ENCODE results near the gene ALG2. TPM values are rescaled to one million over a fixed set of nuclear protein-coding genes. Genes with fewer than 3 reads are reported as not detected.
"Not testable (repeated sequence)": the region's sequence is repeated elsewhere in the genome, so short reads cannot be mapped to it uniquely, and the experiment has no call there.

The ALG2 gene
- polyA plus RNA-seq, 1 donor from 2014 or later: 24.7 TPM

DNA sequence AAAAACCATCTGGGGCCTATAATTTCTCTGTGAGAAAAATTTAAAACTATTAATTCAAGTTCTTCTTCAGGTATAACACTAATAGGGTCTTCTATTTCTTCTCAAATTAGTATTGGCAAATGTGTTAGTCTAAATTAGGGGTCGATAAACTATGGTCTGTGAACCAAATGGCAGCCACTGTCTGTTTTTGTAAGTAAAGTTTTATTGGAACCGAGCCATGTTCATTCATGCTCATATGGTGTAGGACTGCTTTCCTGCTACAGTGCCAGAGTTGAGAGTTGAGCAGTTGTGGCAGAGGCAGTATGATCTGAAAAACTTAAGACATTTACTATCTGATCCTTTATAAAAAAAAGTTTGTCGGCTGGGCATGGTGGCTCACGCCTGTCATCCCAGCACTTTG, 29.4 kb upstream of the ALG2 start:
- Mint-ChIP-seq H3K36me3 (no peaks in the 10 kb centered on the region), H3K27me3 (no peaks in the 10 kb centered on the region), H3K4me1 (peaks cover 10 to 16% (median 10%) of the 10 kb centered on the region in 3 donors), H3K27ac (no peak overlapping the region), H3K4me3 (no peak overlapping the region), H3K9me3 (peaks cover 0 to 1% (median 0%) of the 10 kb centered on the region in 3 donors)

DNA sequence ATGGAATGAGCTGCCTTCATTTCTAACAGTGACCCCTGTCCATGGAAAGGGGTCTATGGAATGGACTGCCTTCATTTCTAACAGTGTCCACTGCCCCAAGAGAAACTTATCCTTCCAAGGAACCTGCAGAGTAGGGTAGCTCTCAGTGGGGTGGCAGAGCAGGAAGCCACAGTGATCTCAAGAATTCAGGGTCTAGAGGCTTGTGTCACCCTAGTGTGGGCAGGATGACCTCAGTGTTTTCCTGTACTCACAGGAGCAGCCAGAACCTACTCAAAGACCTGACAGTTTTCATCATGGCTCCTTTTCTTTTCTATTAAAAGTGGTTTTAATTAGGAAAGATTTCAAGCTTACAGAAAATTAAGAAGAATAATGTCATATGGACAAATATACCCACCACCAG, 27.9 kb upstream of the ALG2 start:
- Mint-ChIP-seq H3K27me3 (no peaks in the 10 kb centered on the region), H3K4me3 (no peak overlapping the region), H3K27ac (no peak overlapping the region), H3K4me1 (peaks cover 13 to 23% (median 15%) of the 10 kb centered on the region in 3 donors), H3K36me3 (no peaks in the 10 kb centered on the region), H3K9me3 (peaks cover 0 to 1% (median 0%) of the 10 kb centered on the region in 3 donors)

DNA sequence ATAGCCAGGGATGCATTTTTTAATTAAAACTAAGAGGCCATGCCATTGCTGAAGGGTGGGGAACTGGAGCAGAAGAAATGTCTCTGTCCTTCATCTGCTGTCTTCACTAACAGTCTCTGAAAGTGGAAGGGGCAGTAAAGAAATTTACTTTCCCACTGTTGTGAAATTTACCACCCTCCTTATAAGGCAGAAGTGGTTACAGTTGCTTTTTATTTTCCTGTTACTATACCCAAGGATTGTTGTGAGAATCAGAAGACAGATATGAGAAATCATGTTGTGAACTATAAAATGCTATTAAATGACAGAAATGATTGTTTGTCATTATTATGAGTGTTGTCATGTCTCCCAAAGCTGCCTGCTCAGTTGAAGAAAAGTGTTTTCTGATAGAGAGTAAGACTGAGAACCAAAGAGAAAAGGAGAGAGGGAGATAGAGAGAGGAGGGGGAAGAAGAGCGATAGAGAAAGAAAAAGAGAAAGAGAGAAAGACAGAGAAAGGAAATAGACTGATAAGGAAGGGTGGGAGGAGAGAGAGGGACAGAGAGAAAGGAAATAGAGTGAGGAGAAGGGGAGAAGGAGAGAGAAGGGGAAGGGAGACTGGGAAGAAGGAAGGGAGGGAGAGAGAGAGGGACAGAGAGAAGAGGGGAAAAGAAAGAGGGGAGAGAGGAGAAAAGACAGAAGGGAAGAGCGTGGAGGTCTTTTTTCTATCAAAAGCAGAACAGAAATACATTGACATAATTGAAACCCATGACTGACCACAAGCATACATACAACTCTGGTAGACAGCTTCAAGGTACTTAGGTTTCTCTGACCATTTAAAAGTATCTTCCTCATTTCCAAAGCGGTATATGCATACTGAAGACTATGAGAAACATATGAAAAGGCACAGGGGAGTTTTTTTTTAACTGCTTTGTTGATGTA, 22.9 kb upstream of the ALG2 start:
- peak overlapping the region in 2 of 3 donors; percentile 40 to 93 for H3K27ac Mint-ChIP-seq
- H3K27me3 Mint-ChIP-seq: no peaks in the 10 kb centered on the region
- H3K4me3 Mint-ChIP-seq: no peak overlapping the region
- peaks cover 0 to 1% (median 0%) of the 10 kb centered on the region in 3 donors for H3K9me3 Mint-ChIP-seq
- H3K4me1 Mint-ChIP-seq: peaks cover 5 to 12% (median 5%) of the 10 kb centered on the region in 3 donors
- peaks cover 7% of the 10 kb centered on the region for H3K36me3 Mint-ChIP-seq

- Mint-ChIP-seq H3K27me3 (no peaks in the 10 kb centered on the region), H3K4me3 (no peak overlapping the region), H3K36me3 (peaks cover 9% of the 10 kb centered on the region), H3K4me1 (peaks cover 9 to 22% (median 18%) of the 10 kb centered on the region in 3 donors), H3K27ac (no peak overlapping the region), H3K9me3 (no peaks in the 10 kb centered on the region)
Measured at GRCh38 chr9:99241106-99241505, 19.4 kb upstream of the ALG2 start.

- Mint-ChIP-seq H3K4me3 (no peak overlapping the region), H3K9me3 (no peaks in the 10 kb centered on the region), H3K4me1 (peaks cover 19 to 34% (median 24%) of the 10 kb centered on the region in 3 donors), H3K27me3 (no peaks in the 10 kb centered on the region), H3K36me3 (peaks cover 9% of the 10 kb centered on the region), H3K27ac (peak overlapping the region in 2 of 3 donors; percentile 76 to 86)
Measured at GRCh38 chr9:99239341-99240060, 17.8 kb upstream of the ALG2 start.

DNA sequence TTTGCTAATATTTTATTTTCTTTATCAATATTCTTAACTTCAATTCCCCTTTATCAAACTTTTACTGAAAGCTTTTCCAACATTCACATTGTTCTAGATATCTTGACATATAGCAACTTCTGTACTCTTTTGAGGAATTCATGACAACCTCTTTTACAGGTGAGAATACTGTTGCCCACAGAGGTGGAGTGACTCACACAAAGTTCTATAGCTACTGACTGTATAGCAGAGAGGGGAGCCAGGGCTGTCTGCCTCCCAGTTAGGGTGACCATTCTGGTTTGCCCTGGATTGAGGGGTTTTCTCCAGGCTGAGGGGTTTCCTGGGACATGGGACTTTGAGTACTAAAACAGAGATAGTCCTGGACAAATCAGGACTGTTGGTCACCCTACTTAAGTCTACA, 16.6 kb upstream of the ALG2 start:
- H3K4me1 Mint-ChIP-seq: peaks cover 21 to 34% (median 25%) of the 10 kb centered on the region in 3 donors
- H3K4me3 Mint-ChIP-seq: no peak overlapping the region
- H3K27ac Mint-ChIP-seq: peak overlapping the region in 1 of 3 donors; percentile 20
- H3K36me3 Mint-ChIP-seq: peaks cover 9% of the 10 kb centered on the region
- no peaks in the 10 kb centered on the region for H3K9me3 Mint-ChIP-seq
- H3K27me3 Mint-ChIP-seq: no peaks in the 10 kb centered on the region

GRCh38 chr9:99237849-99238248, 16.1 kb upstream of the ALG2 start:
- Mint-ChIP-seq H3K4me1 (peaks cover 21 to 34% (median 25%) of the 10 kb centered on the region in 3 donors), H3K27ac (peak overlapping the region in 2 of 3 donors; percentile 20 to 90)
- not testable (repeated sequence) for H3K36me3 Mint-ChIP-seq, H3K9me3 Mint-ChIP-seq, H3K4me3 Mint-ChIP-seq, H3K27me3 Mint-ChIP-seq

GRCh38 chr9:99237356-99237755, 15.6 kb upstream of the ALG2 start:
- H3K27me3 Mint-ChIP-seq: no peaks in the 10 kb centered on the region
- peak overlapping the region in 1 of 3 donors; percentile 93 for H3K27ac Mint-ChIP-seq
- H3K4me3 Mint-ChIP-seq: no peak overlapping the region
- H3K4me1 Mint-ChIP-seq: peaks cover 21 to 34% (median 25%) of the 10 kb centered on the region in 3 donors
- peaks cover 9% of the 10 kb centered on the region for H3K36me3 Mint-ChIP-seq
- H3K9me3 Mint-ChIP-seq: no peaks in the 10 kb centered on the region

- Mint-ChIP-seq H3K36me3 (peaks cover 9% of the 10 kb centered on the region), H3K9me3 (no peaks in the 10 kb centered on the region), H3K27ac (peak overlapping the region; percentile 78 to 98 (median 93)), H3K4me1 (peaks cover 21 to 36% (median 25%) of the 10 kb centered on the region in 3 donors), H3K4me3 (peak overlapping the region; percentile 9 to 87 (median 54)), H3K27me3 (no peaks in the 10 kb centered on the region)
Measured at GRCh38 chr9:99235926-99236634, 14.3 kb upstream of the ALG2 start.

- peak overlapping the region; percentile 78 to 98 (median 93) for H3K27ac Mint-ChIP-seq
- H3K36me3 Mint-ChIP-seq: peaks cover 8% of the 10 kb centered on the region
- H3K27me3 Mint-ChIP-seq: no peaks in the 10 kb centered on the region
- no peaks in the 10 kb centered on the region for H3K9me3 Mint-ChIP-seq
- peak overlapping the region in 2 of 4 donors; percentile 61 to 87 for H3K4me3 Mint-ChIP-seq
- peaks cover 21 to 36% (median 25%) of the 10 kb centered on the region in 3 donors for H3K4me1 Mint-ChIP-seq
Measured at GRCh38 chr9:99235069-99235468, 13.3 kb upstream of the ALG2 start.

DNA sequence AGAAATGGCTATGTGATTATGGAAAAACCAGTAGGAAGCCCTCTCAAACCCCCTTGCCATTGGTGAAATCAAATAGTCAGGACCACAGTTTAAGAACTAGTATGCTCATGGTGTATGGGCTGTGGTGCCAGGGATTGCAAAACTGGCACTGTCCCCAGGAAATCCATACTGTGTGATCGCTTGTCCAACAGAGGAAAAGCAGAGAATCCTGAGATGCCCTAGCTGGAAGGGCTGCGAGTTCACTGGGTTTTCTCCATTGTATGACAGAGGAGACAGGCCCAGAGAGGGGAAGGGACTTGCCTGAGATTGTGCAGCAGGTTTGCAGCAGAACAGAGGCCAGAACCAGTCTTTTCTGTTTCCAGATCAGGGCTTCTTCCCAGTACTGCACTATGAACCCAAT, 12.9 kb upstream of the ALG2 start:
- H3K27me3 Mint-ChIP-seq: no peaks in the 10 kb centered on the region
- H3K27ac Mint-ChIP-seq: peak overlapping the region; percentile 78 to 98 (median 93)
- peak overlapping the region in 2 of 4 donors; percentile 61 to 87 for H3K4me3 Mint-ChIP-seq
- H3K36me3 Mint-ChIP-seq: peaks cover 7% of the 10 kb centered on the region
- peaks cover 21 to 36% (median 25%) of the 10 kb centered on the region in 3 donors for H3K4me1 Mint-ChIP-seq
- no peaks in the 10 kb centered on the region for H3K9me3 Mint-ChIP-seq

GRCh38 chr9:99231711-99232110, 10.0 kb upstream of the ALG2 start:
- Mint-ChIP-seq H3K9me3 (no peaks in the 10 kb centered on the region), H3K36me3 (peaks cover 7% of the 10 kb centered on the region), H3K27me3 (no peaks in the 10 kb centered on the region), H3K27ac (peak overlapping the region; percentile 41 to 89 (median 78)), H3K4me3 (peak overlapping the region in 1 of 4 donors; percentile 18), H3K4me1 (peaks cover 21 to 27% (median 21%) of the 10 kb centered on the region in 3 donors)

GRCh38 chr9:99230206-99230605, 8.5 kb upstream of the ALG2 start:
- H3K4me3 Mint-ChIP-seq: no peak overlapping the region
- peaks cover 7% of the 10 kb centered on the region for H3K36me3 Mint-ChIP-seq
- peaks cover 10 to 16% (median 16%) of the 10 kb centered on the region in 3 donors for H3K4me1 Mint-ChIP-seq
- no peaks in the 10 kb centered on the region for H3K27me3 Mint-ChIP-seq
- no peaks in the 10 kb centered on the region for H3K9me3 Mint-ChIP-seq
- no peak overlapping the region for H3K27ac Mint-ChIP-seq

- H3K36me3 Mint-ChIP-seq: peaks cover 12% of the 10 kb centered on the region
- peak overlapping the region in 1 of 3 donors; percentile 100 for H3K27ac Mint-ChIP-seq
- no peak overlapping the region for H3K4me3 Mint-ChIP-seq
- H3K4me1 Mint-ChIP-seq: peaks cover 29 to 31% (median 29%) of the 10 kb centered on the region in 3 donors
- no peaks in the 10 kb centered on the region for H3K27me3 Mint-ChIP-seq
- no peaks in the 10 kb centered on the region for H3K9me3 Mint-ChIP-seq
Measured at GRCh38 chr9:99226054-99226453, 4.3 kb upstream of the ALG2 start.
